ENCODE measurements around the gene PRKCE. TPM values are rescaled to one million over a fixed set of nuclear protein-coding genes. Genes with fewer than 3 reads are reported as not detected.

The PRKCE gene
- total RNA-seq, 1 donor from 2014 or later: 12.0 TPM

- TF ChIP-seq, protein P1, sequence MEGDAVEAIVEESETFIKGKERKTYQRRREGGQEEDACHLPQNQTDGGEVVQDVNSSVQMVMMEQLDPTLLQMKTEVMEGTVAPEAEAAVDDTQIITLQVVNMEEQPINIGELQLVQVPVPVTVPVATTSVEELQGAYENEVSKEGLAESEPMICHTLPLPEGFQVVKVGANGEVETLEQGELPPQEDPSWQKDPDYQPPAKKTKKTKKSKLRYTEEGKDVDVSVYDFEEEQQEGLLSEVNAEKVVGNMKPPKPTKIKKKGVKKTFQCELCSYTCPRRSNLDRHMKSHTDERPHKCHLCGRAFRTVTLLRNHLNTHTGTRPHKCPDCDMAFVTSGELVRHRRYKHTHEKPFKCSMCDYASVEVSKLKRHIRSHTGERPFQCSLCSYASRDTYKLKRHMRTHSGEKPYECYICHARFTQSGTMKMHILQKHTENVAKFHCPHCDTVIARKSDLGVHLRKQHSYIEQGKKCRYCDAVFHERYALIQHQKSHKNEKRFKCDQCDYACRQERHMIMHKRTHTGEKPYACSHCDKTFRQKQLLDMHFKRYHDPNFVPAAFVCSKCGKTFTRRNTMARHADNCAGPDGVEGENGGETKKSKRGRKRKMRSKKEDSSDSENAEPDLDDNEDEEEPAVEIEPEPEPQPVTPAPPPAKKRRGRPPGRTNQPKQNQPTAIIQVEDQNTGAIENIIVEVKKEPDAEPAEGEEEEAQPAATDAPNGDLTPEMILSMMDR (IDR thresholded peaks at IDR 0.05): no peak
- Mint-ChIP-seq H3K27ac (ENCODE audit: unreplicated experiment) (no peak overlapping the region), H3K4me1 (ENCODE audit: low read depth) (peaks cover 5% of the 10 kb centered on the region), H3K27me3 (ENCODE audit: low read depth) (no peaks in the 10 kb centered on the region), H3K9me3 (ENCODE audit: low read depth) (no peaks in the 10 kb centered on the region), H3K36me3 (ENCODE audit: low read depth) (peaks cover 2% of the 10 kb centered on the region), H3K4me3 (ENCODE audit: unreplicated experiment) (no peak overlapping the region)
- no peak for DNase-seq (ENCODE audit: low spot score)
Measured at GRCh38 chr2:45711224-45711623, 59.7 kb downstream of the PRKCE start.

DNA sequence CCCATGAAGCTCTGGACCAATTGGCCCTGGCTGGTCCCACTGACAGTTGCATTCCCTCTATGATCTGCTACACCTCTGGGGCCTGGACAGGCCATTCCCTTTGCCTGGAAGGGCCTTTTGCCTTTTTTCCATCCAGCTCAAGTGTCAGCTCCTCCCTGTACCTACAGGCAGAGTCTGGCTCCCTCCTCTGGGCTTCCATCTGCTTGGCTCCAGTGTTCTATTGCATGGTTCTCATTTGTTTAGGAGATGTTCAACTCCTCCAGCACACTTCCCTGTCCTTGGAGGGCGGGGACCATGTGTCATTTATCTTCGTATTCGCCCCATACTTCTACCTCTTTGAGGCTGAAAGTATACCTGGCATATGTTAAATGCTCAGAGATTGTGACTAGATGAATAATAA lies 61.1 kb downstream of the PRKCE start:
- Mint-ChIP-seq H3K27ac (ENCODE audit: unreplicated experiment) (no peak overlapping the region), H3K9me3 (ENCODE audit: low read depth) (no peaks in the 10 kb centered on the region), H3K4me1 (ENCODE audit: low read depth) (no peaks in the 10 kb centered on the region), H3K4me3 (ENCODE audit: unreplicated experiment) (no peak overlapping the region), H3K36me3 (ENCODE audit: low read depth) (peaks cover 2% of the 10 kb centered on the region), H3K27me3 (ENCODE audit: low read depth) (no peaks in the 10 kb centered on the region)
- DNase-seq (ENCODE audit: low spot score): no peak
- TF ChIP-seq, protein P1 (IDR thresholded peaks at IDR 0.05): no peak

- no peaks in the 10 kb centered on the region for H3K9me3 Mint-ChIP-seq (ENCODE audit: low read depth)
- H3K4me3 Mint-ChIP-seq (ENCODE audit: unreplicated experiment): no peak overlapping the region
- TF ChIP-seq, protein P1 (IDR thresholded peaks at IDR 0.05): no peak
- no peak for DNase-seq (ENCODE audit: low spot score)
- no peaks in the 10 kb centered on the region for H3K36me3 Mint-ChIP-seq (ENCODE audit: low read depth)
- no peak overlapping the region for H3K27ac Mint-ChIP-seq (ENCODE audit: unreplicated experiment)
- no peaks in the 10 kb centered on the region for H3K4me1 Mint-ChIP-seq (ENCODE audit: low read depth)
- H3K27me3 Mint-ChIP-seq (ENCODE audit: low read depth): no peaks in the 10 kb centered on the region
Measured at GRCh38 chr2:45713136-45713535, 61.7 kb downstream of the PRKCE start.

GRCh38 chr2:45713591-45713990 lies 62.1 kb downstream of the PRKCE start:
- H3K9me3 Mint-ChIP-seq (ENCODE audit: low read depth): no peaks in the 10 kb centered on the region
- no peaks in the 10 kb centered on the region for H3K36me3 Mint-ChIP-seq (ENCODE audit: low read depth)
- no peak for DNase-seq (ENCODE audit: low spot score)
- no peak overlapping the region for H3K27ac Mint-ChIP-seq (ENCODE audit: unreplicated experiment)
- TF ChIP-seq, protein P1 (IDR thresholded peaks at IDR 0.05): no peak
- H3K4me1 Mint-ChIP-seq (ENCODE audit: low read depth): no peaks in the 10 kb centered on the region
- H3K4me3 Mint-ChIP-seq (ENCODE audit: unreplicated experiment): no peak overlapping the region
- no peaks in the 10 kb centered on the region for H3K27me3 Mint-ChIP-seq (ENCODE audit: low read depth)

- Mint-ChIP-seq H3K9me3 (ENCODE audit: low read depth) (no peaks in the 10 kb centered on the region), H3K36me3 (ENCODE audit: low read depth) (no peaks in the 10 kb centered on the region), H3K4me3 (ENCODE audit: unreplicated experiment) (no peak overlapping the region), H3K27ac (ENCODE audit: unreplicated experiment) (no peak overlapping the region), H3K27me3 (ENCODE audit: low read depth) (no peaks in the 10 kb centered on the region), H3K4me1 (ENCODE audit: low read depth) (no peaks in the 10 kb centered on the region)
- no peak for DNase-seq (ENCODE audit: low spot score)
- TF ChIP-seq, protein P1 (IDR thresholded peaks at IDR 0.05): no peak
Measured at GRCh38 chr2:45714679-45715078, 63.2 kb downstream of the PRKCE start.
